GM12891 (cell line): ENCODE results near the gene DNASE1L2.

Source experiments
- POLR2A ChIP-seq: IDR thresholded peaks from 2 replicates; pipeline ENCODE4 v1.6.1; 2011; ENCODE audit warnings: low read depth, low read length, control low read depth
- TAF1 ChIP-seq: IDR thresholded peaks from 2 replicates; pipeline ENCODE4 v1.6.1; 2011; ENCODE audit warnings: low read depth, low read length, control low read depth

DNA sequence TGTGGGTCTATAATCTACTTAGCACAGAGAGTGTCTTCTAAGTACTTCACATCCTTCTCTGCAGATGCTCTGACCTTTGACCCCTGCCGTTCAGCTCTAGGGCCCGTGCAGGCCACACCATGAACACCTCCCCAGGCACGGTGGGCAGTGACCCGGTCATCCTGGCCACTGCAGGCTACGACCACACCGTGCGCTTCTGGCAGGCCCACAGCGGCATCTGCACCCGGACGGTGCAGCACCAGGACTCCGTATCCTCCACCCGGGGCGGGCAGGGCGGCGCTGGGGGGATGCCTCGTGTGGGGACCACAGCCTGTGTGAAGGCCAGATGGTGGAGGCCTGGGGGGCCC lies 30.3 kb upstream of the DNASE1L2 start:
- no peak for TF ChIP-seq POLR2A
- TF ChIP-seq TAF1 = no peak
